ENCODE measurements around the gene ZBTB5. TPM values are rescaled to one million over a fixed set of nuclear protein-coding genes. Genes with fewer than 3 reads are reported as not detected.

Gene ZBTB5
- total and polyA plus RNA-seq, 9 of the 15 experiments (the other 6 are each of a cell fraction or from before 2014, with no cell fraction given) = 2.3 to 43.2 (median 15.5) TPM

- Histone ChIP-seq H3K9me1 (ENCODE audit: control insufficient read depth, insufficient read depth, low read length) (no peaks in the 10 kb centered on the region), H2AFZ (ENCODE audit: low read depth, low read length) (no peak overlapping the region), H3K4me1 (replicated peaks in 1 of 2; ENCODE audit: control insufficient read depth in 2 of 2, insufficient read depth in 2 of 2, low read length in 2 of 2) (peaks cover 8 to 26% of the 10 kb centered on the region in 2 experiments; a peak in 4 of 5 replicates), H3K79me2 (ENCODE audit: control insufficient read depth, insufficient read depth, low read length) (no peaks in the 10 kb centered on the region), H3K9me3 (replicated peaks; ENCODE audit: control insufficient read depth, insufficient read depth, low read depth, low read length) (no peaks in the 10 kb centered on the region), H3K4me2 (ENCODE audit: insufficient read depth, low read length) (no peak overlapping the region), H3K9ac (ENCODE audit: insufficient read depth in 1 of 2, low read depth in 2 of 2, low read length in 2 of 2) (peak overlapping the region in 1 of 2 experiments; percentile 31; a peak in 1 of 4 replicates), H4K20me1 (replicated peaks; ENCODE audit: control insufficient read depth, insufficient read depth, low read length) (no peaks in the 10 kb centered on the region), H3K27ac (ENCODE audit: extremely low read depth, low read depth, low read length) (no peak overlapping the region), H3K36me3 (ENCODE audit: control insufficient read depth, insufficient read depth, low read length) (no peaks in the 10 kb centered on the region), H3K4me3 (no peak overlapping the region), H3K27me3 (ENCODE audit: control insufficient read depth in 2 of 2, insufficient read depth in 2 of 2, low read length in 2 of 2) (no peaks in the 10 kb centered on the region)
- TF ChIP-seq ZNF449 (CRISPR knock-in tag; IDR thresholded peaks at IDR 0.05) (no peak), SMARCA5 (IDR thresholded peaks at IDR 0.05) (no peak), ZNF785 (CRISPR knock-in tag; IDR thresholded peaks at IDR 0.05) (no peak), ATF2 (CRISPR knock-in tag; IDR thresholded peaks at IDR 0.05) (no peak), DACH1 (IDR thresholded peaks at IDR 0.05; ENCODE audit: partially characterized antibody) (no peak), MAX (CRISPR knock-in tag; IDR thresholded peaks at IDR 0.05) (no peak), GABPB2 (CRISPR knock-in tag; conservative IDR thresholded peaks at IDR 0.05) (no peak), STAT5A (IDR thresholded peaks at IDR 0.05; ENCODE audit: borderline replicate concordance, low read length) (no peak), CGGBP1 (CRISPR knock-in tag; IDR thresholded peaks at IDR 0.05) (no peak), MYNN (IDR thresholded peaks at IDR 0.05) (no peak), MYNN (CRISPR knock-in tag; IDR thresholded peaks at IDR 0.05) (no peak), ZBTB9 (CRISPR knock-in tag; IDR thresholded peaks at IDR 0.05) (no peak)
- ATAC-seq (no peak), FAIRE-seq (no peak), DNase-seq (ENCODE audit: extremely low read depth in 1 of 4, low spot score in 3 of 4) (no peak)
- CTCF ChIA-PET (ENCODE audit: low intra/inter-chr PET ratio) = no interaction called here
- POLR2A ChIA-PET = interaction anchor here (0.8 to 1.6 kb wide), 8 partner anchors 10 to 102 kb away, joined by 3 to 5 read pairs (median 3); partner anchors contain the start of gene GRHPR
- in situ Hi-C loops (cut with MboI) = no loop called here
- BruUV-seq (replicated peaks) = no TSS peak
- intact Hi-C loops (cut with micrococcal nuclease) = loop anchor here (5.0 kb wide), 1 partner anchor 415 kb away; no protein-coding TSS in a partner anchor
- WGBS (ENCODE audit: insufficient coverage, low coverage, missing lambda C conversion rate) = 58% methylated on average over 17 of the region's 17 CpGs
Observed at GRCh38 chr9:37412431-37413151, 52.7 kb downstream of the ZBTB5 start.

All from K562 (cell line).